ENCODE measurements around the gene MIPEP. TPM values are rescaled to one million over a fixed set of nuclear protein-coding genes. Genes with fewer than 3 reads are reported as not detected.

Gene MIPEP
- total RNA-seq, 4 donors from 2014 or later, result 9.2 to 21.4 (median 18.3) TPM

GRCh38 chr13:23801141-23801540 lies 88.1 kb downstream of the MIPEP start:
- no peak for TF ChIP-seq CTCF (IDR thresholded peaks at IDR 0.05; ENCODE audit: low read depth)

GRCh38 chr13:23799945-23800344 lies 89.3 kb downstream of the MIPEP start:
- TF ChIP-seq CTCF (IDR thresholded peaks at IDR 0.05; ENCODE audit: low read depth), result no peak

- TF ChIP-seq CTCF (IDR thresholded peaks at IDR 0.05; ENCODE audit: low read depth), result no peak
These were observed 91.8 kb downstream of the MIPEP start for GRCh38 chr13:23797276-23797903.

GRCh38 chr13:23796551-23796950 lies 92.6 kb downstream of the MIPEP start:
- no peak for TF ChIP-seq CTCF (IDR thresholded peaks at IDR 0.05; ENCODE audit: low read depth)

GRCh38 chr13:23794267-23795161 lies 94.7 kb downstream of the MIPEP start:
- TF ChIP-seq CTCF (IDR thresholded peaks at IDR 0.05; ENCODE audit: low read depth), result no peak

GRCh38 chr13:23793711-23794110 lies 95.5 kb downstream of the MIPEP start:
- no peak for TF ChIP-seq CTCF (IDR thresholded peaks at IDR 0.05; ENCODE audit: low read depth)

GRCh38 chr13:23792680-23793079 lies 96.5 kb downstream of the MIPEP start:
- TF ChIP-seq CTCF (IDR thresholded peaks at IDR 0.05; ENCODE audit: low read depth), result no peak

Data from subcutaneous adipose tissue (tissue), 4 donors.